CD4-positive, alpha-beta T cell treated with Interleukin-2 at 100 ng/mL for 4 hours (primary cell): Measurements from ENCODE around the gene ABCA2.
A peak's percentile ranks its signal among the peaks of the same experiment; 100 is the strongest.
"Not testable (repeated sequence)": the region's sequence is repeated elsewhere in the genome, so short reads cannot be mapped to it uniquely, and the experiment has no call there.

Experiments used
- DNase-seq: peaks from one replicate; pipeline ENCODE4 v3.0.0-alpha.2; 2020; ENCODE audit warnings: low spot score

Gene ABCA2

DNA sequence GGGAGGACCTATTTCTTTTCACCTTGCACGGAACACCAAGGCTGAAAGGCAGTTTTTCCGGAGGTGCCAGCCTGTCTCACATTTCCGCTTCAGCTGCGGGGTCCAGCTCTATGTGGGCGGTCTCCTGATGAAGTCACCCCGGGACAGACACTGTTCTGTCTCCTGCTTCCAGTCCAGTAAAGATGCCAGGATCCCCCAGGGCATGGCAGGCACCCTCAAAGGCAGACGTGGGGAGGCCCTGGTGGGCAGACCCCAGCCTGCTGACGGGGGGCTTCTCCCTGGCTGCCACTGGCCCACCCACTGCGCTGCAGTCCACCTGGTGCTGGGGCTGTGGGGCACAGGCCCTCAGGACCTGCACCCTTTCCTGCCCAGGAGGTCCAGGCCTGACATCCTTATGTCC is 34.8 kb upstream of the ABCA2 start:
- not testable (repeated sequence) for DNase-seq

DNA sequence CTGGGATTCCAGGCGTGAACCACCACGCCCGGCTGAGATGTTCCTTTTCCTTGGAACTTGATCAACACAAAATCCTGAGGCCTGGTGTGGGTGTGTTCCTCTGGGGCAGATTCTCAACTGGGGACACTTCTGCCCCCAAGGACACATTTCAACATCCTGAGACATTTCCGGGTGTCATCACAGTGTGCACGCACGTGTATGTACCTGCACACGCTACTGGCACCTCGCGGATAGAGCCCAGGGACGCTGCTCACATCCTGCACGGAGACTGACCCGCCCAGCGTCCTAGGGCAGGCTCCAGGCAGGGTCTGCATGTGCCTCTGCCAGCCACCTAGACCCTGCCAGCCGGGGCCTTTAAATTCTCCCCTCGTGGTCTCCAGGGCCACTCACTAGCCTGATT is 34.3 kb upstream of the ABCA2 start:
- DNase-seq = no peak

DNA sequence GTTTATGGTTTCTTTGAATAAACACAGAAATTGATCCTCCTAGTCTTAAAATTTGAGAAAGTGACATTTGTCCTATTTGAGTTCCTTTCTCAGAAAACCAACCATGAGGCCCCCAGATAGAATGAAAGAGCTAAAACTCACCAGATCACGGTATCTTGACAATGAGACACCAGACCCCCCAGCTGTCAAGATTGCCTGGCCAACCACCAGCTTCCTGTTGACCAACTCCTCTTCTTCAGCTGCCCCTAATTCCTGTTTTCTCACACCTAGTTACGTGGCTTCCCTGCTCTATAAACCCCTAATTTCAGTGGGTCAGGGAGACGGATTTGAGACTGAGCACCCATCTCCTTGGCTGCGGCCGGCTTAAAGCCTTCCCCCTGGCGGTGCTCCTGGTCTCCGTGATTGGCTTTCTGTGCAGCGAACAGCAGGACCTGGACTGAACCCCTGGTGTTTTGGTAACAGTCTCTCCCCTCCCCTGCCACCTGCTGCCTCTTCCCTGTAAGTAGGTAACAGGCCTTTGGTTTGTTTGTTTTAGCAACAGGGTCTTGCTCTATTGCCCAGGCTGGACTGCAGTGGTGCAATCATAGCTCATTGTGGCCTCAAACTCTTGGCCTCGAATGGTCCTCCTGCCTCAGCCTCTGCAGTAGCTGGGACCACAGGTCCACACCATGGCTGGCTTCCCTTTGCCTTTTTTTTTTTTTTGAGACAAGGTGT is 30.6 kb upstream of the ABCA2 start:
- DNase-seq = no peak

DNA sequence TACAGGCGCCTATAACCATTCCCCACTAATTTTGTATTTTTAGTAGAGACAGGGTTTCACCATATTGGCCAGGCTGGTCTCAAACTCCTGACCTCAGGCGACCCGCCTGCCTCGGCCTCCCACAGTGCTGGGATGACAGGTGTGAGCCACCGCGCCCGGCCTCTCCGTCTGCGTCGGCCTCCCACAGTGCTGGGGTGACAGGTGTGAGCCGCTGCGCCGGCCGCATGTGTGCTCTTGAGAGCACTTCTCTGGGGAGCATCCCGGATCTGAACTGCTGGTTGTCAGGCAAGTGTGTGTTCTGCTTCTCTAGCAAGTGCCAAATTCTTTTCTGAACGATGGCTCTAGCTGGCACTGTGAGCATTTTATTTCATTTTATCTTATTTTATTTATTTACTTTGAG is 29.5 kb upstream of the ABCA2 start:
- DNase-seq = no peak

DNA sequence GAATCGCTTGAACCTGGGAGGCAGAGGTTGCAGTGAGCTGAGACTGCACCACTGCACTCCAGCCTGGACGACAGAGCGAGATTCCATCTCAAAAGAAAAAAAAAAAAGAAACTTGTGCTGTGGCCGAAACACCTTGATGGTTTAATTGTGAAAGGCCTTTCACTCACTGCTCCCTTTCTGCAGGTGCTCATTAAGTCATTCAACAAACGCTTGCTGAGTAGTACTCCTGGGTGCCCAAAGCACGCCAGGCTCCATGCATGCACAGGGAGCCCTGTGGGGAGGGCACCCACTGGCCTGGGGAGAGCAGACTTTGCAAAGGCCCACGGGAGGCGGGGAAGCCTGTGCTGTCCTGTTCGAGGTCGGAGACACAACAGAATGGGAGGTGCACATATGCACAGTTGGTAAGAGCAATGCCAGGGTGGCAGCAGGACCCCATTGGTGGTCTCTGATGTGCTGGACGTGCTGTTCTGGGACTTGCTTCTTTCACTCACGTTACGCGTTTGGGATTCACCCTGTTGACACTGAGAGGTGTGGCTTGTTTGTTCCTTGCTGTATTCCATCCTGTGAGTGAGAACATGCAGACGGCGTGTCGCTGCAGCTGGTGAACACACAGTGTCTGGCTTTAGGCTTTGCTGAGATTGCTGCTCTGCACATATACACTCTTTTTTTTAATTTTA is 28.8 kb upstream of the ABCA2 start:
- DNase-seq = no peak

DNA sequence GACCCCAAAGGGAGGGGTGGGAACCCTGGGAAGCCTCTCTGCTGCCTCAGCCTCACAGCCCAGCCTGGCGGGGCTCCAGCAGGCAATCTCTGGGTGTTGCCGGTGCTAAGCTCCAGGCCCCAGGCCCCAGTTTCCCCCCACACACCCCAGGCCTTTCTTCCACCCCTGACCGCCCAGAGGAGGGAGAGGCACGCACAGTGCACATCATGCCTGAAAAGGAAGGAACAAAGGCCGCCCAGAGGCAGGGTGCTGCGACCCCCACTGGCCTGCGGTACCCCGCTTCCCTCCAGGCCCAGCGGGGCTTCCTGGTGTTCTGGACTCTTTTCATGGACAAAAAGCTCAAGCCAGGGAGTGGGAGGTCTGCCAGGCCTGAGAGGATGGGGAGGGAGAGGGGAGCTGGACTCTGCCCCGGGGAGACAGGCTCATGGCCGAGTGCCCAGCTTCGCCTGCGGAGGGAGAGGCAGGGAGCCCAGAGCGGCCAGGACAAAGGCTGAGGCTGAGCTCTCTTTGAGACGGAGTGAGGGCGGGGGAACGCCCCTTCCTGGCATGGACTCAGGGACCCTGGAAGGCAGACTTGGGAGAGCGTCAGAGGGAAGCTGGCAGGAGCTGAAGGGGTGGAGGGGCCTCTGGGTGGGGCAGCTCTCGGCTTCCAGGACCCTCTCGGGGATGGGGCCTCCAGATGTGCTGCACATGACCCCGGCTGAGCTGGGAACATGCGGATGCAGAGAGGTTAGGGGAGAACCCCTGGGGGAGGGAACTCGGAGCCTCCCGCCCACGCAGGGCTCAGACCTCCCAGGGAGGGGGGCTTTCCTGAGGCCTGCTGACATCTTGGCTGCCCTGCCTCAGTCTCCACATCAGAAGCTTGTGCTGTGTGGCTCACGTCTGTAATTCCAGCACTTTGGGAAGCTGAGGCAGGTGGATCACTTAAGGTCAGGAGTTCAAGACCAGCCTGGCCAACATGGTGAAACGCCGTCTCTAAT is 27.6 kb upstream of the ABCA2 start:
- no peak for DNase-seq

DNA sequence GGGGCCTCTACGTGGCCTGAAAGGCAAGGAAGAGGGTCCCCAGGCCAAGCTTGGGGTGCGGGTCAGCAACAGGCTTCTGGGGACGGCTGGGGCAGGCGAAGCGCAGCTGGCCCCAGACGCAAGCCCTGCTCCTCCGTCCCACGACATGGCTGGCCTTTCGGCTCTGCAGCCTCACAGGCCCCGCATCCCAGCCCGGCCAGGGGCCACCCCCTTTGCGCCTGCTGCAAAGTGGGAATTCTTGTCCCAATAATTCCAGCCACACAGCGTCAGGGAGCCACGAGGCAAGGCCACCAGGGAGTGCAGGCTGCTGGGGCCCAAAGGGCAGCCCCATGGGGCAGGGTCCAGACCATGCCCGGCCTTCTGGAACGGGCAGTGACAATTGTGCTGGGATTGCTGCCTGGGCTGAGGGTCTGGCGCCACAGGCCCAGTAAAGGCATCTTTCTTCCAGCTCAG is 26.9 kb upstream of the ABCA2 start:
- no peak for DNase-seq

DNA sequence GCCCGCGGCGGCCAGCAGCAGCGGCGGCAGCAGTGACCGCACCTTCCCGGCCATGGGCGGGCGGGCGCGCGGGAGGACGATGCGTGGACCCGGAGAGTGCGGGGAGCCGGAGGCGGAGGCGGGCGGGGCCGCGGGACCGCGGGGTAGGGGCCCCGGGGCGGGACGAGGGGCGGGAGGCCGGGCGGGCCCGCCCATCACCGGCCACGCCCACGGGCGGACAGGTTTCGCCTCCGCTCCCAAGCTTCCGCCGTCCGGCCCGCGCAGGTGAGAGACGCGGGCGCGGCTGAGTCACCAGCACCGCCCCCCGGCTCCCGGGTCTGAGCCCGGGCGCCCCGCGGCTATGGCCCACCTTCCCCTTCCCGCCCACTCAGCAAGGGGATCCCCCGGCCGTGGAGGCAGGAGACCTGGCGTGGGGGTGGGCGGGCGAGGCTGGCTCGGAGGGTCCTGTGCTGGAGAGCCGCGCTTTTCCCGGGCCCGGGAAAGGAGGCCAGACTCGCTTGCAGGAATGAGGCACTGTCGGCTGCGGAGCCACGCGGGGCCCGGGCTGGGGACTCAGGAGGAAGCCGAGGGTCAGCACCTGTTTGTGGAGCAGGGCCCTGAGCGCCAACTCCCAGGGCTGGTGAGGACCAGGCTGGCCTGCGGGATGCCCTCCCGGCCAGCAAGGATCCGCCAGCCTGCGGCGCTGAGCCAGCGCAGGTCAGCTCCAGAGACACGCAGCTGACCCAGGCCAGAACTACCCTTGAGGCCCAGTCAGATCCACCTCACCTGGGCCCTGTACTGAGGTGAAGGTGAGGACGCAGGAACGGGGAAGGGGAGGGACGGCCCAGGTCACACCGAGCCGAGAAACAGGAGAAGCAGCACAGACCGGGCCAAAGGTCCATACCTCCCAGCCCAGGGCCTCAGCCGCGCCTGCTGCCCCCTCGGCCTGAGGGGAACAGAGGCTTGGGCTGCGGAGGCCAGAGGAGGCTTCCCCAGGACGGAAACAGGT is 26.2 kb upstream of the ABCA2 start, which contains the start of gene ENTPD2:
Gene ENTPD2, minus strand, starts transcription at position 118 of the 988 bp plus-strand sequence. Its CDS starts 64 bp downstream, at position 54.
- peak; percentile 36 for DNase-seq

DNA sequence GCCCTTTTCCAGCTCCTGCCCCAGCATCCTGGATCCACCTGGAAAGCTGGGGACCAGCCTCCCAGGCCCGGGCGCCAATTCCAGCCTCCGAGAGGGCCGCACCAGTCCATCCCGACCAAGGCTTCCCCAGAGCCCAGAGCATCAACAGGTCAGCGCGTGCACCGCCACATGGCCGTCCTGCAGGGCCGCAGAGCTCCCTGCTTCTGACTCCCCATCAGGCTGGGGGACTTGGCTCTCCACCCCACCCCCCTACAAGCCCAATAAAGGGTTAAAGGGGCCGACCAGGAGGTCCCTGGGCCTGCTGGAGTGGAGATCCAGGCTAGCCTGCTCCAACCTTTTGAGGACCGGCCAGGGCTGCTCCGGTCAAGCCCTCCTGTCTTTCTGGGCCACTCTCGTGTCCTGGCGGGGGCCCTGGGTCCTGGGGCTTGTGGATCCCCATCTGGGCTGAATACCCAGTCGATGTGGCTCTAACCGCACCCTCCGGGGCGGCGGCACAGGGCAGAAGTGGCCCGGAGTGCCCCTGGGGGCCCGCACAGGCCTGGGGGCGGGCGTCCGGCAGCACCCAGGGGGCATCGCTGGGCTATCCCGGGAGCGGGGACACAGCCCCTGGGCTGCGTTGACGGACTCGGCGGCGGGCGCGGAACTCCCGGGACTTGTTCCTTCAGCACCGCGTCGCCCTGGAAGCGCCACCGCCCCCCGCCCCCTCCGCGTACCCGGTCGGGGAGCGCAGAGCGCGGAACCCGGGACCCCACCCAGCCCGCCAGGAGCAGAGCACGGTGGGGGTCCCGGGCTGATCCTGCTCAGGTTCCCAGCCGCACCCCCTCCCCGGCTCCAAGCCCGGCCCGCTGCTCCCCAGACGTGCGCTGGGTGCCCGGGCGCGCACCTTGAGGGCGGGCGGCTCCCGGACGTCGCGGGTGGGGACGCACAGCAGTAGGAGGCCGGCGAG is 25.2 kb upstream of the ABCA2 start:
- no peak for DNase-seq

DNA sequence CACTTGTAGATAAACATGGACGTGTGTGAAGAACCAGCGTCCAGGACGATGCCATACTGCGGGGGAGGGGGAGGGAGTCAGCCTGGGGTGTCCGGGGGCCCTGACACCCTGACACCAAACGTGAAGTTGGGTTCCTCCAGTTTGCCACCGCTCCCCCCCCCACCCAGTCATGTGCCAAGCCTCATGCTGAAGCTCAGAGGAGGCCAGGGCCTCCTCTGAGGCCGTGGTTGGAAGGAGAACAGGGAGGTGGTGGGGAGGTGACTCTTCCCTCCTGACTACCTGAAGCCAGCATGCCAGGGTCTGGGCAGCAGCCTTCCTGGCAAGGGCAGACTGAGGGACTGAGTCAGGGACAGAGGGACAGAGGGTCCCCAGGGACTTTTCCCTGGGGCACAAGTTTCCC is 24.3 kb upstream of the ABCA2 start:
- DNase-seq = no peak

DNA sequence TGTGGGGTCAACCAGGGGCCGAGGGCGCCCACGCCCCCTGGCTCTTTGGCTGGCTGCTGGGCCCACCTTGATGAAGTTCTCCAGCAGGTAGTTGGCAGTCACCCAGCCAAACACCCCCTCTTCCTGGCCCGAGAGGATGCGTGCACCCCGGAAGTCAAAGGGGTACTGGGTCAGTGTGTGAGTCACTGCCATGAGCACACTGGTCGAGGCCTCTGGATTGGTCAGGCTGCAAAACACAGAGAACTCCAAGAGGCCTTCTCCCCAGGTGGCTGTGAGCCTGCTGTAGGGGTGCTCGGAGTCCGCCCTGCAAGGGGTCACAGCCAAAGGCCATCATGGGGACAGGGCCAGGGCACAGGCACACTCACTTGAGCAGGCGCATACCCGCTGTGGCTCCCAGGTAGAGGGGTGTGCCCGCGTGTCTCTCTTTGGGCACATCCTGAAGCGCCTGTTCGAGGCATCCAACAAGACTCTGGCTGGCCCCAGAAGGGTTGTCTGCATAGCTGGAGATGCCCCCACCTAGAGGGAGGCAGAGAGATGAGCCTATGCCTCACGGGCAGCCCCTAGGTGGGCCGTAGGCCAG is 23.2 kb upstream of the ABCA2 start:
- DNase-seq = no peak

DNA sequence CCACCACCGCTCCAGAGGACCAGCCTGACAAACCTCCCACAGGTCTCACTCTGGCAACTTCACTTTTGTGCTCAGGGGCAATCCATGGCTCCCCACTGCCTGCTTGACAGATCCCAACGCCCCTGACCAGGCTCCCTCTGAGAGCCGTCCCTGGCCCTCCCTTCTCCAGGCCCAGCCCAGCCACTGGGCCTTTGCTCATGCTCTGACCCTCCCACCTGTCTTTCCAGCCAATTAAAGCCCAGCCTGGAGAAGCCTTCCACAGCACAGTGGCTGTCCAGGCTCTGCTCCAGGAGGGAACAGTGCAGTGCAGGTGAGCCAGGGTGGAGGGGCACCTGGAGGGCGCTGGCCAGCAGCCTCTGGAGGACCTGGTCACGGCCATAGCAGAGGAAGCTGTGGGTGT is 22.5 kb upstream of the ABCA2 start:
- no peak for DNase-seq

DNA sequence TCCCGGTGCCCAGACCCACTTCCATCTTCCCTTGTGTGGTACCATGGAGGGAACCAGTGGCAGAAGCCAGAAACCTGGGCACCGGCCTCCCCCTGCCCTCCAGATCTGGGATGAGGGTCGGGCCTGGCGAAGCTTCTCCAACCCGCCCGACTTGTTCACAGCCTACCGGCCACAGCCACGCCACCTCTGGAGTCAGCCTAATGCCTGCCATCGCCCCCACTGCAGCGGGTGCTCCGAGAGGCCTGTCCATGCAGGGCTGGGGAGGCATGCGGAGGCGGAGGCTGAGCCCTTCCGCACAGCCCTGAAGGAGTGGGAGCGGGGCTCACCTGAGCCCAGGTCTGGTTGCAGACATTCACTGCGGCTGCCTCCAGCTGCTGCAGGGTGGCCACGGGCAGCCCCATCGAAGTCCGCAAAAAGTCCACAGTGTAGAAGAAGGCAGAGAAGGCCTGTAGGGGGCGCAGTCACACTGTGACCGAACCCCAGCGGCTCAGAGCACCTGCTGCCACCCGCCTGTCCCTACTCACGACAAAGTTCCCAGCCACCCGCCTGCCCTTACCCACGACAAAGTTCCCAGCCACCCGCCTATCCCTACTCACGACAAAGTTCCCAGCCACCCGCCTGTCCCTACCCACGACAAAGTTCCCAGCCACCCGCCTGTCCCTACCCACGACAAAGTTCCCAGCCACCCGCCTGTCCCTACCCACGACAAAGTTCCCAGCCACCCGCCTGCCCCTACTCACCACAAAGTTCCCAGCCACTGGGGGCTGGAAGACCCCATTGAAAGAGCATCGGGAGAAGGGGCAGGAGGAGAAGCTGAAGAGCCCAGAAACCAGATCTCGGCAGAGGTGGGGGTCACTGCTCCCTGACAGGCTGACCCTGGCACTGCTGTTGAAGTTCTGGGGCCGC is 21.8 kb upstream of the ABCA2 start:
- peak; percentile 55 for DNase-seq

DNA sequence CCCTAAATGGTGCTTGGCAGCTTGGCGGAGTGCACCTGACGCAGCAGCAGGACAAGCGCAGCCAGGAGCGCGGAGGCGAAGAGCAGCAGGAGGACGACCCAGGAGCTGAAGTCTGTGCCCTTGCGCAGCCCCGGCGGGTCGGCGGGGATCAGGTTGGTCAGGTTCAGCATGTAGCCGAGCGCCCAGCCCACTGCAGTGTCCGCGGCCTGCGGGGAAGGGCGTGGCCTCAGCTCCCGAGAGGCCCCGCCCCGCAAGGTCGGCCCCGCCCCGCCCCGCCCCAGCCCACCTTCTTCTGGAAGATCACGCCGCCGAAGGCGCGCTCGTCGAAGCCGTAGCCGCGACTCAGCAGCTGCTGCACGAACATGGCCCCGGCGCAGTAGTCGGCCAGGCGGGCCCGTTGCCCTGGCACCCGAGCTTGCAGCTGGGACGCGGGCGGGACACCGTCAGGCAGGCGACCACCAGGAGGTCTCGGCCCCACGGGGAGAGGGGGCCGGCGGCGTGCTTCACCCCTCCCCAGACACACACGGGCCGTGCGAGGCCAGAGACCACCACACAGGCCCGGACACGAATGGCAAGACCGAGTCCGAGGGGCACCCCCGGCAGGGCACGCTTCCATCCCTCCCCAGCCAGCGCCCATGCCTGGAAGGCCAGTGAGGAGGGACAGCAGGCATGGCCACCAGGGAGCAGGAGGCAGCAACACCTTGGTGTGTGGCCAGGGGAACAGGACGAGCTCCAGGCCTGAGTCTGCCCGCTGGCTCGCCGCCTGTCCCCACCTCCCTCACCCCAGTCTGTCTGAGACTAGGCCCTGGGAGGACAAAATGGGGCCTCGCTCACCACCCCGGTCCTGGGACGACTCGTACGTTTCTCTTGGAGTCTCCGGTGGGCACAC is 20.9 kb upstream of the ABCA2 start:
- no peak for DNase-seq

DNA sequence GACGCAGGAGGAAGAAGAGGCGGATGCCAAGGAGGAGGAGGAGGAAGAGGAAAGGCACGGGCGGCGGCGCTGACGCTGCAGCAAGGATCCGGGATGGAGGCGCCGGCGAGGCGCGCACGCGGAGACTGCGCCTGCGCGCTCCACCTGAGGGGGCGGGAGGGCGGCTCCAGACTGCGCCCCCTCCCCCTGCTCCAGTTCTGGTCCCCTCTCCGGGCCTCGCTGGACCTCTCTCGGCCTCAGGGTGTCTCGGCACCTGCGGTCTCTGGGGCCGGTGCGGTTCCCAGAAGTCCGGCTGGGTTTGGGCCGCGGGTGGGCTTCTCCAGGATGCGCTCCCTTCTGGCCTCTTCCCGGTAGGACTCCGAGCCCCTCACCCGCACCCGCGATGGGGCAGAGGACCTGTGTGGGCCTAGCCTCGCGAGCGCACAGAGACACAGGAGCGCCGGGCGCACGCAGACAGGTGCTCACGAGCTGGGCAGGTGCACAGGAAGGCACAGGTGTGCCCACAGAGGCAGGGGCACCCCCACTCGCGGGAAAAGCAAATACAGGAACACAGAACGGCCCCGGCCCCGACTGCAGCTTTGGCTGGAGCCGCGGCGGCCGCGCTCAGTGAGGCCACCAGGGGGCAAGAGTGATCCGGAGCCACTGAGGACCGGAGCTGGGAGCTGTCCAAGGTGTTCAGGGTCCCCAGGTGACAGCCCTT is 18.2 kb upstream of the ABCA2 start, which contains the start of gene NPDC1:
Gene NPDC1, minus strand, starts transcription at position 90 of the 700 bp plus-strand sequence. CDS start 188 bp downstream, outside the sequence.
- peak; percentile 85 for DNase-seq

DNA sequence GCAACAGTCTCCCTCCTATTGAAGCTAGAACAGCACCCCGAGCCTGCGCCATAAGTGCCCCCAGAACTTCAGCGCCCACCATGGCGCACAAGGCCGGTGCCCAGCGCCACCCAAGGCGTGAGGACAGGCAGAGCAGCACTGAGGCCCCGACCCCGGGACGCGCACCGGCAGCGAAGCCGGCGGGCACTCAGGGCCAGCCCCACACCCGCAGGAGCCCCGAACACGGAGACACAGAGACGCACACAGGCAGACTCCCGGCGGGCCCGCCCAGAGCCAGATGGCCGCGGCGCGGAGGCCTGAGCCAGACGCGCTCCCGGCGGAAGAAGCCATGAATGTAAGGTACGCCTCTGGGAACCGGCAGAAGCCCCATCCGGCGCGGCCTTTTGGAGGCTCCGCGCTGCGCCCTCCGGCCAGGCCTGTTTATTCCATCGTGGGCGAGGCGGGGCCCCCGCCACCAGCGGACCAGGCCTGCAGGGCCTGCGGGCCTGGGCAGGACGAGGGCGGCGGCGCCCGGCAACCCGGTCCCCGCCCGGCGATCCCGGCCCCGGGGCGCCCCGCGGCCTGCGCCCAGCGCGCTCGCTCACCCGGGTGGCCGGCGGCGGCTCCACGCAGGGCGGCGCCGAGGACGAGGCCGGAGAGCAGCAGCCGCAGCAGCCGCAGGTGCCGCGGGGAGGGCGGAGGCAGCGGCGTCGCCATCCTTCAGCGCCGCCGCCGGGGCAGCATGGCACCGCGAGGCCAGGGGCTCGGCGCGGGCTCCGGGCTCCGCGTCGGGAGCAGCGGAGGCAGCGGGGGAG is 17.5 kb upstream of the ABCA2 start:
- no peak for DNase-seq
